Subcutaneous adipose tissue (tissue), 4 donors: ENCODE measurements around the gene DSC1. TPM values are rescaled to one million over a fixed set of nuclear protein-coding genes. Genes with fewer than 3 reads are reported as not detected.

Experiments
- CTCF ChIP-seq: fragments of 450-650 bp; IDR thresholded peaks from one replicate; pipeline ENCODE4 v1.5.1; 2016; ENCODE audit warnings: low read depth, mild to moderate bottlenecking, control low read depth, antibody characterized with exemption, moderate library complexity
- total RNA-seq, 4 donors: library from RNA; depleted of rRNA; stranded (reverse); fragments of >200 nt; gene quantifications; one replicate each; pipeline ENCODE4 v1.1.0, GENCODE V29; 2016

The DSC1 gene
- total RNA-seq, 4 donors from 2014 or later, result not detected

GRCh38 chr18:31097666-31098065 is 65.0 kb downstream of the DSC1 start:
- TF ChIP-seq CTCF, result no peak

- TF ChIP-seq CTCF, result no peak
These were observed 68.8 kb downstream of the DSC1 start for GRCh38 chr18:31093880-31094279.

- TF ChIP-seq CTCF, result no peak
These were observed 69.4 kb downstream of the DSC1 start for GRCh38 chr18:31093294-31093693.

GRCh38 chr18:31091350-31091749 is 71.3 kb downstream of the DSC1 start:
- TF ChIP-seq CTCF, result no peak

GRCh38 chr18:31088532-31088931 is 74.1 kb downstream of the DSC1 start:
- TF ChIP-seq CTCF, result no peak

- no peak for TF ChIP-seq CTCF
These were observed 82.7 kb downstream of the DSC1 start for GRCh38 chr18:31079973-31080372.

Other genes with a start within 250 kb of the DSC1 start
- 1 to 10 TPM in 1 of 4 donors, not detected in 3; 1.1 TPM for gene DSC3, start 120.1 kb downstream of the DSC1 start, total RNA-seq
- 10 to 100 TPM; 10.6 to 18.2 (median 13.3) TPM for gene DSC2, start 60.4 kb downstream of the DSC1 start, total RNA-seq
- not detected for gene DSG1, start 155.3 kb upstream of the DSC1 start, total RNA-seq
- gene DSG4, start 213.9 kb upstream of the DSC1 start, total RNA-seq, result not detected